ENCODE results near the gene SLC38A10. TPM values are rescaled to one million over a fixed set of nuclear protein-coding genes. Genes with fewer than 3 reads are reported as not detected.
A peak's percentile ranks its signal among the peaks of the same experiment; 100 is the strongest.

Gene SLC38A10
- total RNA-seq, 4 donors from 2014 or later = 126 to 206 (median 169) TPM

DNA sequence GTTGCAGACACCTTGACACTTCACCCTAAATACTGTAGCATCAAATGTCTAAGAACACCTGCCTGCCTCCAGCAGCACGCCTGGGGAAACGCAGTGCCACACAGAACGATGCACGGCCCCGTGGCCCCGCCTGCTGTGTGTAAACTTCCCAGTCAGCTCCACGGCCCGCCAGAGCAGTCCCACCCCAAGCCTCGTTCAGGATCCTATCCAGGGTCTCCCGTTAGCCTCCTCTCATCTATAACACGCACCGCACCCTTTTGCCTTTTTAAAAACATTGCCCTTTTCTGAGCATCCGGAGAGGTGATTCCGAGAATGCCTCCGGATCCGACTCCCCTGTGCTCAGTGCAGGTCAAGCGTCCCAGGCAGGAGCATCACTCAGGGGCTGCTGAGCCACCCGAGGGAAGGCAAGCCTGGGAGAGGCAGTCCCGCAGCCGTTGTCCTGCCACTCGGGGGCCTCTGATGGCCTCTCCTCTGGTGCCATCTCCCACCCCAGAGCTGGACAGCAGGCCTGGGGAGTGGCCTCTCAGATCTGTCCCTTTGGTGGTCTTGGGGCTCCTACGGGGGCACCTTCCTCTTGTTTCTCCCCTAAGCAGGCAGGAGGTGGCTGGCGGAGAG lies 37.9 kb upstream of the SLC38A10 start:
- Histone ChIP-seq H3K4me3 (no peak overlapping the region), H3K36me3 (no peaks in the 10 kb centered on the region), H3K4me1 (peaks cover 0 to 69% (median 10%) of the 10 kb centered on the region in 4 donors), H3K27ac (no peak overlapping the region), H3K9me3 (no peaks in the 10 kb centered on the region), H3K27me3 (no peaks in the 10 kb centered on the region)
- TF ChIP-seq, protein P1, sequence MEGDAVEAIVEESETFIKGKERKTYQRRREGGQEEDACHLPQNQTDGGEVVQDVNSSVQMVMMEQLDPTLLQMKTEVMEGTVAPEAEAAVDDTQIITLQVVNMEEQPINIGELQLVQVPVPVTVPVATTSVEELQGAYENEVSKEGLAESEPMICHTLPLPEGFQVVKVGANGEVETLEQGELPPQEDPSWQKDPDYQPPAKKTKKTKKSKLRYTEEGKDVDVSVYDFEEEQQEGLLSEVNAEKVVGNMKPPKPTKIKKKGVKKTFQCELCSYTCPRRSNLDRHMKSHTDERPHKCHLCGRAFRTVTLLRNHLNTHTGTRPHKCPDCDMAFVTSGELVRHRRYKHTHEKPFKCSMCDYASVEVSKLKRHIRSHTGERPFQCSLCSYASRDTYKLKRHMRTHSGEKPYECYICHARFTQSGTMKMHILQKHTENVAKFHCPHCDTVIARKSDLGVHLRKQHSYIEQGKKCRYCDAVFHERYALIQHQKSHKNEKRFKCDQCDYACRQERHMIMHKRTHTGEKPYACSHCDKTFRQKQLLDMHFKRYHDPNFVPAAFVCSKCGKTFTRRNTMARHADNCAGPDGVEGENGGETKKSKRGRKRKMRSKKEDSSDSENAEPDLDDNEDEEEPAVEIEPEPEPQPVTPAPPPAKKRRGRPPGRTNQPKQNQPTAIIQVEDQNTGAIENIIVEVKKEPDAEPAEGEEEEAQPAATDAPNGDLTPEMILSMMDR (IDR thresholded peaks at IDR 0.05) = no peak
- DNase-seq = no peak

DNA sequence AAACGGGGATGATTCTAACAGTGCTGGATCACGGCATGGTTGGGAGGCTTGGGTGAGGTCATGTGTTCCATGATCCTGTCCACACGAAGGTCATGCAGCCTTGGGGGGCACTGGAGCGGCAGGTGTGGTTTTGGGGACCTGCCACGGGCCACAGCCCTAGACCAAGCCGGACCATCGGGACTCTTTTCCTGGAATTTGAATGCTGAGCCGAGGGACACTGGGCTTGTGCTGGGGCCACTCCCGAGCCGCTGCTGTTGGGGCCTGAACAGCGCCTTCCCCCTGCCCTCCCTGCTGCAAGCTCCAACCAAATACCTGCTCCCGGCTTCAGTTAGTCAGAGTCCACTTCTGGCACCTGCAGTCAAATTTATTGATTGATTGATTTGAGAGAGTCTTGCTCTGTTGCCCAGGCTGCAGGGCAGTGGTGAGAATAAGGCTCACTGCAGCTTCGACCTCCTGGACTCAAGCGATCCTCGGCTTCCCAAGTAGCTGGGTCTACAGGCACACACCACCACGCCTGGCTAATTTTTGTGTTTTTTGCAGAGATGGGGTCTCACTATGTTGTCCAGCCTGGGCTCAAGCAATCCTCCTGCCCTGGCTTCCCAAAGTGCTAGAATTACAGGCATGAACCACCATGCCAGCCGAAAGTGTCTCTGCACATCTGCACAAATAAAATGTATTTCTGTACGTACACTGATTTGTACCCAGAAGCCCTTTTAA lies 37.2 kb upstream of the SLC38A10 start:
- Histone ChIP-seq H3K27ac (no peak overlapping the region), H3K9me3 (no peaks in the 10 kb centered on the region), H3K27me3 (no peaks in the 10 kb centered on the region), H3K4me1 (peaks cover 0 to 66% (median 10%) of the 10 kb centered on the region in 4 donors), H3K4me3 (no peak overlapping the region), H3K36me3 (no peaks in the 10 kb centered on the region)
- DNase-seq = no peak
- no peak for TF ChIP-seq POLR2A (IDR thresholded peaks at IDR 0.05)
- TF ChIP-seq, protein P1 (IDR thresholded peaks at IDR 0.05) = no peak

DNA sequence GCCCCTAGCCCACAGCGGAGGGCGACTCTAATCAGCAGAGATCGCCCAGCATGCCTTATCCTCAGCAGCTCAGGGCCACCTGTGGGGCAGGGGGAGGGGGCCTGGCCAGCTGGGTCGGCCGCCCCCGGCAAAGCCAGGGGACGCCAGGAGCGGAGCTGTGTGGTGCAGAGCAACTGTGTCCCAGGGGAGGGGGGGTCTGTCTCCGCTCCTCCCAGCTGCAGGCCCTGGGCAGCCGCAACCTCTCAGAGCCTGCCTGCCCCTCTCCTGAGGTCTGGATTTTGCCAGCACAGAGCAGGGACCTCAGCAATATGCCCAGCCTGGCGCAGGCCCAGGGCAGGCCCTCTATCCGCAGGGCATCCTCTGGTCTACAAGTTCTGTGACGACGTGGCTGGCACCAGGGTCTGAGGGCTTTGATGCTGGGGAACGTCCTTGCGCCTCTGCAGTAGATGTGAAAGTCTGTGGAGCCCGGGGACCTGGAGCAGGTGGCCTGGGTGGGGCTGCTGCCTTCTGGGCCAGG lies 36.5 kb upstream of the SLC38A10 start:
- no peaks in the 10 kb centered on the region for H3K36me3 ChIP-seq
- H3K4me3 ChIP-seq = no peak overlapping the region
- H3K9me3 ChIP-seq = no peaks in the 10 kb centered on the region
- no peak for TF ChIP-seq POLR2A (IDR thresholded peaks at IDR 0.05)
- TF ChIP-seq, protein P1 (IDR thresholded peaks at IDR 0.05) = no peak
- DNase-seq = no peak
- no peaks in the 10 kb centered on the region for H3K27me3 ChIP-seq
- H3K4me1 ChIP-seq = peaks cover 0 to 60% (median 10%) of the 10 kb centered on the region in 4 donors
- no peak overlapping the region for H3K27ac ChIP-seq

DNA sequence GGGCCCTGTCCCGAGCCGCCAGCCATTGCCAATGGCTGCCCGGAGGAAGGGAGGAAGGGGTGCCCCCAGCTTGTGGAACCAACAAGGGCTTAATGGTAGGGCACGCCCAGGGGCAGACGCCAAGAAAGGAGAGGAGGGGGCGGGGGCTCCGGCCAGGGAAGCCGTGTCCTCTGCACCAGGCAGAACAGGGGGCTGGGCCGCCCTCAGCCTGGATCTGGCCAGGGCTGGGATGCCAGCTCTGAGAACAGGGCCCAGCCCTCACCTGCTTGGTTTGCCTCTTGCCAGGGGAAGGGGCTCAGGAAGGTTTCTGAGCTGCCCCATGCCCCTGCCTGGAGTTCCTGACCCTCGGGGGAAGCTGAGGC lies 35.8 kb upstream of the SLC38A10 start:
- no peak for DNase-seq
- Histone ChIP-seq H3K27ac (peak overlapping the region in 3 of 4 donors; percentile 75 to 99 (median 94)), H3K9me3 (no peaks in the 10 kb centered on the region), H3K4me1 (peaks cover 0 to 58% (median 10%) of the 10 kb centered on the region in 4 donors), H3K36me3 (no peaks in the 10 kb centered on the region), H3K27me3 (no peaks in the 10 kb centered on the region), H3K4me3 (peak overlapping the region in 2 of 4 donors; percentile 3 to 8)
- TF ChIP-seq POLR2A (IDR thresholded peaks at IDR 0.05) = no peak
- TF ChIP-seq, protein P1 (IDR thresholded peaks at IDR 0.05) = no peak

DNA sequence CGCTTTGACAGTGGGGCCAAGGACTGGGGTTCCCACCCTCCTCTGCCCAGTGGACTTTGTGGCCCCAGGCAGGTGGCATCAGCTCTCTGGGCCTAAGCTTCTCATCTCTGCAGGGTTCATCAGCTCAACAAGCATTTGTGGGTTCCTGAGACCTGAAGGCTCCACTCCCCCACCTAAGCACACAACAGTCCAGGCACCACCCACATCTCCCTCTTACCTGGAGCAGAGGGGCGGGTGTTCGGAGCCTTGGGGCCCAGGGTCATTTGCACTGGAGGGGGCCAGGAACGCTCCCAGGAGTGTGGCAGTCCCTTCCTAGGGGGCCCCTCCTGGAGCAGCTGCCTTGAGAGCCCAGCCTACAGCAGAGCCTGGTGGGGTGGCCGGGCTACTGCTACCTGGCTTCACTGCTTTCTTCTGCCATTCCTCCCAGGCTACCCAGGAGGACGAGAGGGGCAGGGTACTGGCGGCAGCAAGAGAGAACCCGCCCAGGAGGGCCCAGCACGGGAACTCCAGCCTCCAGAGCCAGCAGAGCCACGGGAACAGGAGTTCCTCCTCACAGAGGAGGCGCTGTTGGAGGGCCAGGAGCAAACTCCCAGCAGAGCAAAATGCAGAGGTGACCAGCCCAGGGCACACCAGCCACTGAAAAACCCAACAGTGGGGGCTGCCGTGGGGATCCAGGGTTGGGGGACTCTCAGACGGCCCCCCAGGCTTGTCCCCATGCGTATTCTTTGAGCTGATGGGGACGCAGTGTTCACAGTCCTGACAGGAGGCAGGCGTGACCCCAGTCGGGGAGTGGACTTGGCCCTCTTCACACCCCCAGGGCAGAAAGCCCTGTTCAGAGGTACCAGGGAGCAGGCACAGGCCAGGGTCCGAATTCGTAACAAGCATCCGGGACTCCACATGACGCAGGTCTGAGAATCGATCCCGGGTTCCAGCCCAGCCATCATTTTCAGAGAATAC lies 35.1 kb upstream of the SLC38A10 start:
- no peaks in the 10 kb centered on the region for H3K27me3 ChIP-seq
- peak overlapping the region; percentile 55 to 99 (median 84) for H3K27ac ChIP-seq
- peak overlapping the region in 2 of 4 donors; percentile 39 for H3K4me3 ChIP-seq
- DNase-seq = peak in 2 of 3 donors; percentile 79 to 84
- peak; percentile 22 to 60 for TF ChIP-seq POLR2A (IDR thresholded peaks at IDR 0.05)
- TF ChIP-seq, protein P1 (IDR thresholded peaks at IDR 0.05) = peak in 2 of 6 experiments; percentile 7 to 22
- peaks cover 0 to 51% (median 10%) of the 10 kb centered on the region in 4 donors for H3K4me1 ChIP-seq
- H3K36me3 ChIP-seq = no peaks in the 10 kb centered on the region
- H3K9me3 ChIP-seq = no peaks in the 10 kb centered on the region
